Stimulated activated CD8-positive, alpha-beta memory T cell treated with anti-CD3 and anti-CD28 coated beads, Interleukin-12 subunit alpha, Interleukin-12 subunit beta, amount 100 ng/mL, for 4 hours (primary cell): ENCODE results near the gene CEL.
"Not testable (repeated sequence)": the region's sequence is repeated elsewhere in the genome, so short reads cannot be mapped to it uniquely, and the experiment has no call there.

Experiments used
- DNase-seq: peaks from one replicate; pipeline ENCODE4 v3.0.0-alpha.2; 2020; ENCODE audit warnings: low read depth

Gene CEL

DNA sequence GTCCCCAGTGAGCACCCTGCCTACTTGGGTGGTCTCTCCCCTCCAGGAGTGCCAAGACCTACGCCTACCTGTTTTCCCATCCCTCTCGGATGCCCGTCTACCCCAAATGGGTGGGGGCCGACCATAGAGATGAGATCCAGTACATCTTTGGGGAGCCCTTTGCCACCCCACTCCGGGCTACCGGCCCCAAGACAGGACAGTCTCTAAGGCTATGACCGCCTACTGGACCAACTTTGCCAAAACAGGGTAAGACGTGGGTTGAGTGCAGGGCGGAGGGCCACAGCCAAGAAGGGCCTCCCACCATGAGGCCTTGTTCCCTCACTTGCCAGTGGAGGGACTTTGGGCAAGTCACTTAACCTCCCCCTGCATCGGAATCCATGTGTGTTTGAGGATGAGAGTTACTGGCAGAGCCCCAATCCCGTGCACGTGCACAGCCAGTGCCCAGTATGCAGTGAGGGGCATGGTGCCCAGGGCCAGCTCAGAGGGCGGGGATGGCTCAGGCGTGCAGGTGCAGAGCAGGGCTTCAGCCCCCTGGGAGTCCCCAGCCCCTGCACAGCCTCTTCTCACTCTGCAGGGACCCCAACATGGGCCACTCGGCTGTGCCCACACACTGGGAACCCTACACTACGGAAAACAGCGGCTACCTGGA, 24.6 kb downstream of the CEL start:
- not testable (repeated sequence) for DNase-seq

DNA sequence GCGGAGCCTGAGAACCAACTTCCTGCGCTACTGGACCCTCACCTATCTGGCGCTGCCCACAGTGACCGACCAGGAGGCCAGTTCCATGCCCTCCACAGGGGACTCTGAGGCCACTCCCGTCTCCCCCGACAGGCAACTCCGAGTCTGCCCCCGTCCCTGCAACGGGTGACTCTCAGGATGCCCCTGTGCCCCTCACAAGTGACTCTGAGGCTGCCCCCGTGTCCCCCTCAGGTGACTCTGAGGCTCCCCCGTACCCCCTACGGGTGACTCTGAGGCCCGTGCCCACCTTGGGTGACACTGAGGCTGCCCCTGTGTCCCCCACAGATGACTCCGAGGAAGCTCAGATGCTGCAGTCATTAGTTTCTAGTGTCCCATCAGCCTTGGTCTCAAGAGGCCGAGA, 25.1 kb downstream of the CEL start:
- no peak for DNase-seq

- DNase-seq: no peak
Observed at GRCh38 chr9:133087429-133088145, 25.8 kb downstream of the CEL start.

DNA sequence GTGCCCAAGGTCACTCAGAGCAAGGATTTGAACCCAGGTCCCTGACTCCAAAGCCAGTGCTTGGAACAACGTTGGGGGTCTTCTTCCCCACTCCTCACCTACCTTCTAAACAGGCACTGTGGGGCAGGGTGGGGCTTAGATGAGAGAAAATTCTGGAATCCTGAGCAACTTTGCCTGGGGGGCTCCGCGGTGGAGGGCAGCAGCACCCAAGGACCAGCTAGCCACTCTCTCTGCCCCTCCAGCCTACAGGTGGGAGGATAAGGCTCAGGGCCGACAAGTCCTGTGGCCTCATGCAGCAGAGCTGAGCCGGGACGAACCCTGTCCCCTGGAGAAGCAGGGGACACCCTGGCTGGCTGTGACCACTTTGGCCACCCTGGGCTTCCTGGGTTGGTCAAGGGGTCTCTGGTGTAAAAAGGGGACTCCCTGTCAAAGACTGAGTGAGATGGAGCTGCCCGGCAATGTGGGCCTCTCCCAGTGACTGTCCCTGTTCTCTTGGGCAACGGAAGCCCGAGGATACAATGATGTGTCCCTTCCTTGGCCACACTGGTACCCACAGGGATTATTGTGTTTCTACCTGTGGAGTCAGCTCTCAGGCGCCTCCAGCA, 26.5 kb downstream of the CEL start:
- DNase-seq: no peak

DNA sequence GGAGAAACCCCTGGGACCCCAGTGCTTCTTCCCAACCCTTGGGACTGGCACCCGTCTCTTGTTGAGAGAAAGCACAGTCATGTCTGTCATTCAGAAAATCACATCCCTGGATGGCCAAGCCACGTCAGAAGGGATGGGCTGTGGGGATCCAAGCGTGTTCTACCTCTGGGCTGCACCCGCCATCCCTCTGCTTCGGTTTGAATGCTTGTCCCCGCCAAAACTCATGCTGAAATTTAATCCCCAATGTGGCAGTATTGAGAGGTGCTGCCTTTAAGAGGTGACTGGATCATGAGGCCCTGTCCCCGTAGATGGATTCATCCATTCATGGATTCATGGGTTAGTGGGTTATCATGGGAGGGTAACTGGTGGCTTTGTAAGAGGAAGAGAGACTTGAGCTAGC, 27.0 kb downstream of the CEL start:
- DNase-seq: no peak

DNA sequence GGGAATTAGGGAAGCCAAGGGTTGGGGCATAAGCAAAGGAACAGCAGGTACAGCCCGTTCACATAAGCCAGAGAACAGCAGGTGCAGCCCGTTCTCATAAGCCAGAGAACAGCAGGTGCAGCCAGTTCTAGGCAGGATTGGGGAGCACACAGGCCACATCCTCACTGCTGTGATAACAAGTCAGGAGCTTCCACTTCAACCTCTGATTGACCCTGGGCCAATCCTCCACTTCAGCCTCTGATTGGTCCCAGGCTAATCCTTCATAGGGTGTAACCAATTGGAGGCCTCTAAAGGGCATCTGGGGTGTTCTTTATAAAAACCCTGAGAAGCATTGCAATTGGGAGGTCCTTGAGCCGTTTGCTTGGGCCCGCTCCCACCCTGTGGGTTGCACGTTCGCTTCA, 27.5 kb downstream of the CEL start:
- no peak for DNase-seq

- DNase-seq: no peak
Observed at GRCh38 chr9:133090187-133090586, 28.4 kb downstream of the CEL start.

DNA sequence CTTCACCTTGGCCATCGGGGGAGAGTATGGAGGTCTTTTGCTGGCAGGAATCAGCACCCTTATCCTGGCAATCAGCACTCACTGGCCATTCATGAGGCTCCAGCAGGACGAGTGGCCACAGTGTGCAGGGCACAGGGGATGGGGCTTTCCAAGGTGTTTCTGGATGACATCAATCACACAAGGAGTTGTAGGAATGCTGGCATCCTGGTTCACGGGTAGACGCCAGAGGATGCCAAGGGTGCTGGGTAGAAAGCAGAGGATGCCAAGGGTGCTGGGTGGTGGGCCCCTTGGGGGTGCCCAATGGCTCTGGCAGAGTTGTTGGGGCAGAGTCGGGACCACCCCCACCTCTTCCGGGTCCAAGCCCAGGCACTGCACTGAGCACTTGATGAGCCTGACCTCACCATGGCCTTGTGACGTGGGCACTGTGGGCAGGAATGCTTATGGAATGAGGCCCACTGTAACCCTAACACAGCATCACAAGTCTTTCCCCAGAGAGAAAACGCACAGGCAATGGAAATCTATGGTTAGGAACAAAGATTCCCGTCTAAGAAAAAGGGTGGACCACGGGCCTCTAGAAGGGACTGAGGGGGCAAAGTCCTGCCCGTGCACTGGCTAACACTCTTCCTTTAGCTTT, 29.1 kb downstream of the CEL start:
- no peak for DNase-seq

- DNase-seq: not testable (repeated sequence)
Observed at GRCh38 chr9:133094351-133094750, 32.6 kb downstream of the CEL start.

DNA sequence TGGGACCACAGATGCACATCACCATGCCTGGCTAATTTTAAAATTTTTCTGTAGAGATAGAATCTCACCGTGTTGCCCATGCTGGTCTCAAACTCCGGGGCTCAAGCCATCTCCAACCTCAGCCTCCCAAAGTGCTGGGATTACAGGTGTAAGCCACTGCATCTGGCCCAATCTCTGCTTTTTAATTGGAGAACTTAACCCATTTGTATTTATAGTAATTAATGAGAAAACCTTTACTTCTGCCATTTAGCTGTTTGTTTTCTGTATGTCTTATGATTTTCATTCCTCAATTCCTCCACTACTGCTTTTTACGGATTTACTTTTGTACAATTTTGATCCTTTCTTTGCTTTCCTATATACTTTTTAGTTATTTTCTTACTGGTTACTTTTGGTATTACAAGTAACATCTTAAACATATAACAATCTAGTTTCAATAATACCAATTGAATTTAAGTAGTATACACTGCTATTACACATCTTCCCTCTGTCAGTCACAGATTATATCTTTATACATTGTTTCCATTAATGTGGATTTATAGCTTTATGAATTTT, 33.1 kb downstream of the CEL start:
- DNase-seq: no peak

DNA sequence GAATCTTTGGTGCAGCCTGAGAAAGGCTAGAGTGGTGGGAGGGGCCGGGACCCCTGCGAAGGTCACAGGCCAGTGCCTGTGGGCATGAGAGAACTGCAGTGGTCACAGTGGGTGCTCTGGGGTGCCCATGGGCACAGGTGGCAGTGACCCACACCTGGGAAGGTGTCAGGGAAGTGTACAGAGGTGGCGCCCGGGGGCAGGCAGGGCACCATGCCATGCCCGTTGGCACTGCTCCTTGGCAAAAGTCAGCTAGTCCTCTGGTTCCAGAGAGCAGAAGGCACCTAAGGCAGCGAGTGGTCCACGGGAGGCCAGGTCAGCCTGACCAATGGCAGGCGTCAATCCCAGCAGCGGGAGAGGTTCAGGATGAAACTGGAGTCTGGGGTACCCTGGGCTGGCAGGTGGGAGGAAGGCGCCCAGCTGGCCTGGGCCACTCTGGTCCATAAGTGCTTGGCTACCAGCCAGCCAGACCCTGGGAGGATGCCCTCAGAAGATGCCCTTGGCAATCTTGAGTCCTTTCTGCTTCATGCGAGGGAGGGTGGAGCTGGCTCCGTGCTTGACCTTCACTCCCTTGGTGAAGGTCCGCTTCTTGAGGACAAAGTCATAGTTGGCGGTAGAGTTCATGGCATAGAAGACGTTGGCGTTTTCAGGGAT, 36.4 kb downstream of the CEL start:
- no peak for DNase-seq

DNA sequence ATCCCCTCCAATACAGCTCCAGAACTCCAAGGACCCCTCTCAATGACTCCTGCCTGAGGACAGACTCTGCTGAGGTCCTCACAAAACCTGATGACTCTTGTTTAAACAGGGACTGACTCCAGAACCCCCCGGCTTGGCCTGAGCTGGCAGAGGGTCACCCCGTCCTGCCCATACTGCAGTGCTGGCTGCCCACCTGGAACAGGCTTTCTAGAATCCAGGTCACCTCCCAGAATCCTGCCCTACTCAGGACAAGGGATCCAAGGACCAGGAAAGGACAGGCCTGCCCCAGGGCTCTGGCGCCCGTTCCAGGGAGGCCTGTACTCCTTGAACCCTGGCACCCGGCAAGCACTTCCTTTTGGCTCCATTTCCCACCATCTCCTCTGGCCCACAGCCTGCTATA, 37.1 kb downstream of the CEL start:
- no peak for DNase-seq

- no peak for DNase-seq
Observed at GRCh38 chr9:133099726-133100505, 38.1 kb downstream of the CEL start.

- no peak for DNase-seq
Observed at GRCh38 chr9:133100506-133101355, 39.0 kb downstream of the CEL start.

- DNase-seq: no peak
Observed at GRCh38 chr9:133101356-133102189, 39.8 kb downstream of the CEL start.

- DNase-seq: no peak
Observed at GRCh38 chr9:133102190-133103021, 40.6 kb downstream of the CEL start.

GRCh38 chr9:133103183-133103986, 41.6 kb downstream of the CEL start:
- no peak for DNase-seq
